Neural cell (in vitro differentiated cells): Measurements from ENCODE around the gene COL18A1.

Experiments
- TAF1 ChIP-seq: IDR thresholded peaks from 2 replicates; pipeline ENCODE4 v1.6.1; 2012; ENCODE audit warnings: low read depth
- TF ChIP-seq, protein P1 (sequence below): fragments of 450-650 bp; IDR thresholded peaks from 2 replicates; pipeline ENCODE4 v1.5.1; 2014; ENCODE audit warnings: antibody characterized with exemption, mild to moderate bottlenecking, moderate library complexity; ENCODE audit not compliant: poor library complexity, severe bottlenecking

GRCh38 chr21:45434645-45435217, 29.8 kb downstream of the COL18A1 start:
- TF ChIP-seq, protein P1, sequence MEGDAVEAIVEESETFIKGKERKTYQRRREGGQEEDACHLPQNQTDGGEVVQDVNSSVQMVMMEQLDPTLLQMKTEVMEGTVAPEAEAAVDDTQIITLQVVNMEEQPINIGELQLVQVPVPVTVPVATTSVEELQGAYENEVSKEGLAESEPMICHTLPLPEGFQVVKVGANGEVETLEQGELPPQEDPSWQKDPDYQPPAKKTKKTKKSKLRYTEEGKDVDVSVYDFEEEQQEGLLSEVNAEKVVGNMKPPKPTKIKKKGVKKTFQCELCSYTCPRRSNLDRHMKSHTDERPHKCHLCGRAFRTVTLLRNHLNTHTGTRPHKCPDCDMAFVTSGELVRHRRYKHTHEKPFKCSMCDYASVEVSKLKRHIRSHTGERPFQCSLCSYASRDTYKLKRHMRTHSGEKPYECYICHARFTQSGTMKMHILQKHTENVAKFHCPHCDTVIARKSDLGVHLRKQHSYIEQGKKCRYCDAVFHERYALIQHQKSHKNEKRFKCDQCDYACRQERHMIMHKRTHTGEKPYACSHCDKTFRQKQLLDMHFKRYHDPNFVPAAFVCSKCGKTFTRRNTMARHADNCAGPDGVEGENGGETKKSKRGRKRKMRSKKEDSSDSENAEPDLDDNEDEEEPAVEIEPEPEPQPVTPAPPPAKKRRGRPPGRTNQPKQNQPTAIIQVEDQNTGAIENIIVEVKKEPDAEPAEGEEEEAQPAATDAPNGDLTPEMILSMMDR = no peak
- TF ChIP-seq TAF1 = no peak
